ENCODE data around the gene P2RX5.

GRCh38 chr17:3678821-3679530 lies 17.0 kb downstream of the P2RX5 start:
- TF ChIP-seq AFF4 (CRISPR knock-in tag; IDR thresholded peaks at IDR 0.05; ENCODE audit: borderline replicate concordance) = no peak
- TF ChIP-seq TCF7 (CRISPR knock-in tag; IDR thresholded peaks at IDR 0.05; ENCODE audit: low read depth) = no peak
- TF ChIP-seq JUN (CRISPR knock-in tag; IDR thresholded peaks at IDR 0.05) = no peak
- TF ChIP-seq ZNF232 (CRISPR knock-in tag; IDR thresholded peaks at IDR 0.05) = no peak
- no peak for TF ChIP-seq ZNF396 (CRISPR knock-in tag; IDR thresholded peaks at IDR 0.05; ENCODE audit: borderline replicate concordance)
- TF ChIP-seq MAX (CRISPR knock-in tag; IDR thresholded peaks at IDR 0.05) = no peak
- TF ChIP-seq CTCF (IDR thresholded peaks at IDR 0.05) = no peak

Data from WTC11 (cell line).